ENCODE data around the gene RAB44. TPM values are rescaled to one million over a fixed set of nuclear protein-coding genes. Genes with fewer than 3 reads are reported as not detected.

Gene RAB44
- total RNA-seq, 1 donor from 2014 or later = 0.05 TPM

DNA sequence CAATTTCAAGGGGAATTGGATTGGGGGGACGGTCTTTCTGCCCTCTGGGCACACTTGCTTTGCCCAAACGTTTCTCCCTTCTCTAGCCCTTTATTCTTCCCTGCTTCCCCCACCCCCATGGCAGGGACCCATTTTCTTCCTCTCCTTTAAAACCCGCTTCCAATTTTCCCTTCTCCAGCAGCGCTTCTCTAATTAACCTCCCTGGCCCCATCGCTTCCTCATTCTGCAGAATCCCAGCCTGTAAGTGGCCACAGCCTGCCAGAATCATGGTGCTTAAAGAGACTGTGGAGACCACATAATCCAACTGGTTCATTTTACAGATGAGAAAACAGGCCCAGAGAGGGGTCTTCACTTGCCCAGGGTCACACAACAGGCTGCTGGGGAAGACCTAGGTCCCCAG lies 80.2 kb downstream of the RAB44 start:
- no peaks in the 10 kb centered on the region for H3K36me3 Mint-ChIP-seq (ENCODE audit: low read depth)
- H3K4me1 Mint-ChIP-seq (ENCODE audit: low read depth) = peaks cover 3% of the 10 kb centered on the region
- no peak for DNase-seq (ENCODE audit: low spot score)
- intact Hi-C loops (cut with micrococcal nuclease) = no loop called here
- H3K4me3 Mint-ChIP-seq = no peak overlapping the region
- peaks cover 6% of the 10 kb centered on the region for H3K27me3 Mint-ChIP-seq (ENCODE audit: insufficient read depth)
- H3K27ac Mint-ChIP-seq = no peak overlapping the region
- no peaks in the 10 kb centered on the region for H3K9me3 Mint-ChIP-seq

DNA sequence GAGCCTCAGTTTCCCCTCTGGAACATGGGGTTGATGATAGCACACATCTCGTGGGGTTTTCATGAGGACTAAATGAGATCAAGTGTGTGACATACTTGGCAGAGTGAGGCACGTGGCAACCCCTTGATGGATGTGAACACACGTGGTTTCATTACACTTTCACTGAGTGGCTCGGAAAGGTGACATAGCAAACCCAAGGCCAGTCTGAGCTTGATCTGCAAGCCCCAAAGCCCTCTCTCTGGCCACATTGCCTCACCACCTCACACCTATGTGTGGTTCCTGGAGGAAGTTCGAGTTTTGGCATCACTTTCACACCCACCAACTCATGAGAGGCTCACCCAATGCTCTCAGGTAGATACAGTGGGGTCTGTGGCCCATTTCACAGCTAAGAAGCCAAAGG lies 81.6 kb downstream of the RAB44 start:
- no peaks in the 10 kb centered on the region for H3K9me3 Mint-ChIP-seq
- H3K27me3 Mint-ChIP-seq (ENCODE audit: insufficient read depth) = peaks cover 8% of the 10 kb centered on the region
- H3K27ac Mint-ChIP-seq = no peak overlapping the region
- H3K4me3 Mint-ChIP-seq = no peak overlapping the region
- intact Hi-C loops (cut with micrococcal nuclease) = no loop called here
- H3K4me1 Mint-ChIP-seq (ENCODE audit: low read depth) = peaks cover 6% of the 10 kb centered on the region
- no peaks in the 10 kb centered on the region for H3K36me3 Mint-ChIP-seq (ENCODE audit: low read depth)
- DNase-seq (ENCODE audit: low spot score) = no peak

DNA sequence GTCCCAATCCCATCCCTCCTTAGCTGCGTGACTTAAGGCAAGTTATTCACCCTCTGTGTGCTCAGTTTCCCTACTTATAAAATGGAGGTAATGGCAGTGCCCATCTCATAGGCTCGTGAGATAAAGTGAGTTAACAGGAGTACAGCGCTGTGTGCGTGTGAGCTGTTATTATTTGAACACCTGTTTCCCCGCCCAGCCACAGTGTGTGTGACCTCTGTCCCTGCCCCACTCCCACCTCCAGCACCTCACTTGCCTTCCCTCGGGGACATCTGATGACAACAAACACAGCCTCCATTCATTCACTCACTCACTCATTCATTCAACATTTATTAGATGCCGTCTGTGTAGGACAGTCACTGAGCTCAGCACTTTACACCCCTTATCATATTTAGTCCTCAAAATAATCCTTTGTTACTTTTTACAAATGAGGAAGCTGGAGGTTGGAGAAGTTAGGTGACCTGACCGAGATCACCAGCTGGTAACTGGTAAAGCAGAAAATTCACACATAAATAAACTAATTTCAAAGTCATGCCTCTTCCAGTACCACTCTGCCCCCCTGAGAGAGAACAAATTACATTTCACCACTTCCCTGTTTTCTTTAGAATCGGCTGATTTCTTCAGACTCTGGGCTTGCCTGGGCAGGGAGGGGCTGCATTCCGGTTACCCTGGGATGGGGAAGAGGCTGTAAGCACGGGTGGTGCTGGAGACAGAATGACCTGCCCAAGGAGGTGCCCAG lies 83.0 kb downstream of the RAB44 start:
- intact Hi-C loops (cut with micrococcal nuclease) = loop anchor here (5.0 kb wide), 2 partner anchors 72 to 432 kb away; no protein-coding TSS in a partner anchor
- no peak for DNase-seq (ENCODE audit: low spot score)
- no peak overlapping the region for H3K4me3 Mint-ChIP-seq
- no peaks in the 10 kb centered on the region for H3K36me3 Mint-ChIP-seq (ENCODE audit: low read depth)
- H3K4me1 Mint-ChIP-seq (ENCODE audit: low read depth) = peaks cover 6% of the 10 kb centered on the region
- H3K27ac Mint-ChIP-seq = no peak overlapping the region
- H3K27me3 Mint-ChIP-seq (ENCODE audit: insufficient read depth) = peaks cover 4% of the 10 kb centered on the region
- no peaks in the 10 kb centered on the region for H3K9me3 Mint-ChIP-seq

DNA sequence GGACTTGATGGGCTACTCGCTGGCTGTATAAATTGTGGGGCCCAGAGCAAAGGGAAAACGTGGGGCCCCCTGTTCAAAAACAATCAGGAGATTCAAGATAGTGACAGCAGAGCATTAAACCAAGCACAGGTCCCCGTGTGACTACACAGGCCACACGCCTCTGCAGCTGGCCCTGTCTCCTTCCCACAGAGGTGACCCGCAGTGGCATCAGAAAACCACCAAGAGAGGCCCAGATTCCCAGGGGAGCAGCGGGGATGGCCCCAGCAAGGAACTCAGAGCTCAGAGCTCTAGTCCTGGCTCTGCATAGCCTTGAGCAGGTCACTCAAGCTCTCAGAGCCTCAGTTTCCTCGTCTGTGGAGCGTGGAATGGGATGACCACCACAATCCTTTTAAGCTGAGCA lies 84.0 kb downstream of the RAB44 start:
- Mint-ChIP-seq H3K4me3 (no peak overlapping the region), H3K9me3 (no peaks in the 10 kb centered on the region), H3K27me3 (ENCODE audit: insufficient read depth) (peaks cover 6% of the 10 kb centered on the region), H3K4me1 (ENCODE audit: low read depth) (peaks cover 6% of the 10 kb centered on the region), H3K36me3 (ENCODE audit: low read depth) (no peaks in the 10 kb centered on the region), H3K27ac (no peak overlapping the region)
- intact Hi-C loops (cut with micrococcal nuclease) = loop anchor here (1.0 to 5.0 kb wide), 3 partner anchors 15 to 431 kb away; no protein-coding TSS in a partner anchor
- DNase-seq (ENCODE audit: low spot score) = no peak

Other genes starting within 250 kb of the RAB44 start
- 23.5 and 23.6 TPM in 2 replicates for gene STK38, start 150.3 kb upstream of the RAB44 start, total RNA-seq
- 525 and 546 TPM in 2 replicates for gene SRSF3, start 103.5 kb upstream of the RAB44 start, total RNA-seq
- gene CDKN1A, start 19.1 kb upstream of the RAB44 start, total RNA-seq = 105 and 107 TPM in 2 replicates
- 0.54 and 0.61 TPM in 2 replicates for gene CPNE5, start 141.6 kb downstream of the RAB44 start, total RNA-seq
- 60.2 and 62.6 TPM in 2 replicates for gene PPIL1, start 177.0 kb downstream of the RAB44 start, total RNA-seq
- 31.5 and 31.8 TPM in 2 replicates for gene C6orf89, start 188.1 kb downstream of the RAB44 start, total RNA-seq

Data from activated T-helper 1 cell treated with anti-CD3 and anti-CD28 coated beads, Interleukin-12 subunit alpha, Interleukin-12 subunit beta, Interleukin-2, Interleukin-4 antibody, amounts not matched to agents 30 ng/mL and 10 ng/mL and 1 ng/mL, durations not matched to agents 14 hours and 24 hours and 36 hours (primary cell).